Fibroblast of lung (primary cell): ENCODE results near the gene RPL29.

Source experiments
- CTCF ChIP-seq, 2 donors: IDR thresholded peaks in 1 of 2; conservative IDR thresholded peaks in 1 of 2; 1 replicate in 1 of 2; 2 replicates in 1 of 2; pipeline ENCODE4 v1.5.1; 2011 to 2012; ENCODE audit warnings: low read length in 2 of 2, control low read depth in 1 of 2, inconsistent platforms in 1 of 2, low read depth in 1 of 2, mild to moderate bottlenecking in 1 of 2
- EZH2 ChIP-seq: IDR thresholded peaks from 2 replicates; pipeline ENCODE4 v1.5.1; 2012; ENCODE audit warnings: low read length, control low read depth, mild to moderate bottlenecking; ENCODE audit errors: missing control alignments

GRCh38 chr3:51974963-51975851, 20.5 kb downstream of the RPL29 start, which contains the start of gene ABHD14A:
- TF ChIP-seq CTCF (conservative IDR thresholded peaks at IDR 0.05 in 1 of 2, IDR thresholded peaks at IDR 0.05 in 1 of 2; ENCODE audit: low read depth in 1 of 2, low read length in 2 of 2) (no peak), EZH2 (no peak)
